A172 (cell line): ENCODE data around the gene NMUR1. TPM values are rescaled to one million over a fixed set of nuclear protein-coding genes. Genes with fewer than 3 reads are reported as not detected.

ENCODE experiments used
- DNase-seq: peaks from one replicate; pipeline ENCODE4 v3.0.0-alpha.2; 2015; ENCODE audit warnings: low spot score
- total RNA-seq: library from RNA; depleted of rRNA; stranded (reverse); fragments of >200 nt; shearing (Covaris generic); gene quantifications from 2 replicates; pipeline ENCODE4 v1.2.3, GENCODE V29; 2014; rRNA removed

NMUR1 gene
- total RNA-seq, 1 experiment from 2014 or later, result not detected

- no peak for DNase-seq
These were observed 46.6 kb downstream of the NMUR1 start for GRCh38 chr2:231483398-231484329.

DNA sequence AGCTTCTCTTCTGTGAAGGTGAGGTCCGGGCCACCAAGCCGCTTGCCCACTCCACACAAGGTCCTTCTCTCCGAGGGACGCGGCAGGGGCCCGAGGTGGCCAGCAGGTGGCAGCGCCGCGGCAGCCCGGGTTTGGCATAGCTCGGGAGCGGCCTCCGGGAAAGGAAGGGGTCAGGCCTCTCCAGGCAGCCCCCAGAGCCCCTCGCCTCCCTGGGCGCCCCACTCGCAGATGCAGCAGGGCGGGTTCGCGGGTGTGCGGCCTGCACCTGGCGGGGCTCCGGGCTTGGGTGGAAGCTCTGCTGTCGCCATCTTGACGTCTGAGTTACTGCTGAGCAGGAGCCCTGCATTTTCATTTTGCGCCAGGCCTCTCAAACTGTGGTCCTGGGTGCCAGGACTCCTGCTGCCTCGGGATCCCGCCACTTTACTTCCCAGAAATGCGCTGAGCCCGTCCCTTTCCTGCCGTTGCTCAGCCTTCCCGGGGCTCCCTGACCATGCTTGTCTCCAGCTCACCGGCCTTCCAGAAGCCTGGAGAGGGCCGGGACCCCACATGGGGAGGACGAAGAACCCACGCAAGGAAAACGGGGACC is 47.3 kb downstream of the NMUR1 start:
- DNase-seq, result peak; percentile 14

- no peak for DNase-seq
These were observed 49.5 kb downstream of the NMUR1 start for GRCh38 chr2:231480781-231481180.

DNA sequence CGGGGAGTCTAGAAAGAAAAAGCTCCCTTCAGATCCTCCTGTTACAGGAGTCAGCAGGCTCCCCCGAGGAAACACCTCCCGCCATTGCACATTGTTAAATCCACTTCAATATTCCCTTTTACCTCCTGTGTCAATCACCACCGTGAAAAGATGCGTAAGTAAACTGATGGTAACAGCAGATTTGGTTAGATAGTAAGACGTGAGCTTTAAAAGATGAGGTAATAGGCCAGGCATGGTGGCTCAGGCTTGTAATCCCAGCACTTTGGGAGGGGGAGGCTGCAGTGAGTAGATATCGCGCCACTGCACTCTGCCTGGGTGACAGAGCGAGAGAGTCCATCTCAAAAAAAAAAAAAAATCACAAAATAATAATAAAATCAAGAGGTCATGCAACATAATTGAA is 50.8 kb downstream of the NMUR1 start:
- DNase-seq, result no peak

DNA sequence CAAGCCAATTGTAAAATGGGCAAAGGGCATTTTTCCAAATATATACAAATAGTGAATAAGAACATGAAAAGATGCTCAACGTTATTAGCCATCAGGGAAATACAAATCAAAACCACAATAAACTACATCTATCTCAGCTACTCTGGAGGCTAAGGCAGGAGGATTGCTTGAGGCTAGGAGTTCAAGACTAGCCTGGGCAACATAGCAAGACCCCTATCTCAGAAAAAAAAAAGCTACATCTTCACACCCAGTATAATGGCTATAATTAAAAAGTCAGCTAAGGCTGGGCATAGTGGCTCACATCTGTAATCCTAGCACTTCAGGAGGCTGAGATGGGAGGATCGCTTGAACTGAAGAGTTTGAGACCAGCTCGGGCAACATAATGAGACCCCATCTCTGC is 53.3 kb downstream of the NMUR1 start:
- no peak for DNase-seq

- no peak for DNase-seq
These were observed 54.3 kb downstream of the NMUR1 start for GRCh38 chr2:231475965-231476364.

Other genes starting within 250 kb of the NMUR1 start
- 0.17 TPM in 1 of 2 replicates, not detected in the other for gene B3GNT7, start 134.7 kb downstream of the NMUR1 start, total RNA-seq
- 217 and 344 TPM in 2 replicates for gene NCL, start 66.0 kb downstream of the NMUR1 start, total RNA-seq
- gene TEX44, start 62.4 kb upstream of the NMUR1 start, total RNA-seq, result not detected in 2 replicates
- 1,279 and 1,335 TPM in 2 replicates for gene PTMA, start 178.1 kb upstream of the NMUR1 start, total RNA-seq